Stomach (tissue), 9 donors: Measurements from ENCODE around the gene RSU1. TPM values are rescaled to one million over a fixed set of nuclear protein-coding genes. Genes with fewer than 3 reads are reported as not detected.

ENCODE experiments used
- DNase-seq, 2 donors: peaks; one replicate each; pipeline versions ENCODE4 v3.0.0 to v3.0.0-alpha.2; 2013 to 2019
- H3K27ac ChIP-seq, 5 donors: fragments of 200-600 bp in 4 of 5; sonication (generic) in 4 of 5; one replicate each; pipeline ENCODE4 v1.5.1; 2013 to 2019; ENCODE audit warnings: mild to moderate bottlenecking in 1 of 5, moderate library complexity in 1 of 5
- H3K27me3 ChIP-seq, 3 donors: fragments of 200-600 bp; sonication (generic); one replicate each; pipeline ENCODE4 v1.5.1; 2017 to 2019; ENCODE audit warnings: mixed run types in 1 of 3
- H3K36me3 ChIP-seq, 4 donors: fragments of 200-600 bp; sonication (generic); 1 replicate in 3 of 4; 2 replicates in 1 of 4; pipeline ENCODE4 v1.5.1; 2016 to 2019
- H3K4me1 ChIP-seq, 4 donors: fragments of 200-600 bp; sonication (generic); one replicate each; pipeline ENCODE4 v1.5.1; 2016 to 2019
- H3K4me3 ChIP-seq, 4 donors: fragments of 200-600 bp; sonication (generic) in 3 of 4; one replicate each; pipeline ENCODE4 v1.5.1; 2016 to 2019; ENCODE audit warnings: mild to moderate bottlenecking in 1 of 4
- H3K9me3 ChIP-seq, 4 donors: fragments of 200-600 bp; sonication (generic); one replicate each; pipeline ENCODE4 v1.5.1; 2016 to 2019
- CTCF ChIP-seq, 7 experiments: fragments of 450-650 bp in 4 of 7; fragments of 200-600 bp in 3 of 7; sonication (generic) in 3 of 7; IDR thresholded peaks; one replicate each; pipeline ENCODE4 v1.5.1; 2016 to 2019; ENCODE audit warnings: antibody characterized with exemption in 7 of 7, control low read depth in 2 of 7, mild to moderate bottlenecking in 1 of 7
- EP300 ChIP-seq: sonication (generic); formaldehyde crosslinking; IDR thresholded peaks from one replicate; pipeline ENCODE4 v1.6.1; 2017; ENCODE audit warnings: antibody characterized with exemption
- POLR2A ChIP-seq, 4 donors: fragments of 450-650 bp; IDR thresholded peaks; one replicate each; pipeline ENCODE4 v1.6.1; 2016; ENCODE audit warnings: antibody characterized with exemption in 4 of 4, control low read depth in 2 of 4, mild to moderate bottlenecking in 1 of 4, moderate library complexity in 1 of 4
- POLR2AphosphoS5 ChIP-seq, 3 donors: sonication (generic); formaldehyde crosslinking; IDR thresholded peaks; one replicate each; pipeline ENCODE4 v1.6.1; 2016; ENCODE audit warnings: antibody characterized with exemption in 3 of 3
- WGBS, 5 donors: extraction: QIAGEN DNeasy Blood & Tissue Kit in 3 of 5; methylation state at CpG; one replicate each; pipeline versions ENCODE4 v1.1.5 to v1.1.7; 2013 to 2018; 5-methylcytosine and 5-hydroxymethylcytosine counted together
- intact Hi-C: fragments of 100-400 bp; cut with DNase I; formaldehyde crosslinking; loops from one replicate; pipeline ENCODE4 v1.15.1; 2023; ENCODE audit warnings: low total_unique reads
- polyA plus RNA-seq, 3 donors: library from polyadenylated mRNA; stranded (reverse); fragments of 200-250 nt; gene quantifications; one replicate each; pipeline ENCODE4 v1.2.3, GENCODE V29; 2013
- total RNA-seq, 5 donors: library from RNA; depleted of rRNA; stranded (reverse); fragments of >200 nt; gene quantifications; one replicate each; pipeline versions ENCODE4 v1.1.0 to v1.2.3, GENCODE V29; 2014 to 2016
- donor health status: healthy with polysubstance abuse.
- donor health status: Bipolar disorder and iron deficiency.
- donor health status: healthy.

Gene RSU1
- total and polyA plus RNA-seq, 8 donors: 8.7 to 43.8 (median 40.4) TPM

- no peak for TF ChIP-seq EP300
- TF ChIP-seq POLR2A (IDR thresholded peaks at IDR 0.05): no peak
- TF ChIP-seq CTCF (IDR thresholded peaks at IDR 0.05): no peak
- TF ChIP-seq POLR2AphosphoS5 (IDR thresholded peaks at IDR 0.05): no peak
- H3K27ac ChIP-seq: no peak overlapping the region
Observed at GRCh38 chr10:16732376-16732775, 84.8 kb downstream of the RSU1 start.

GRCh38 chr10:16728266-16728665 is 89.0 kb downstream of the RSU1 start:
- Histone ChIP-seq H3K9me3 (no peaks in the 10 kb centered on the region), H3K4me1 (no peaks in the 10 kb centered on the region), H3K36me3 (peaks cover 8 to 40% (median 36%) of the 10 kb centered on the region in 4 donors), H3K27ac (no peak overlapping the region), H3K27me3 (no peaks in the 10 kb centered on the region), H3K4me3 (no peak overlapping the region)
- no peak for TF ChIP-seq POLR2A (IDR thresholded peaks at IDR 0.05)
- no peak for TF ChIP-seq CTCF (IDR thresholded peaks at IDR 0.05)
- TF ChIP-seq POLR2AphosphoS5 (IDR thresholded peaks at IDR 0.05): no peak
- no peak for TF ChIP-seq EP300
- intact Hi-C loops: no loop called here
- WGBS, 5 donors: 96 to 99% (median 99%) methylated on average over 5 of the region's 5 CpGs
- no peak for DNase-seq

More at GRCh38 chr10:16732376-16732775, 84.8 kb downstream of the RSU1 start:
- Histone ChIP-seq H3K27me3 (no peaks in the 10 kb centered on the region), H3K4me1 (no peaks in the 10 kb centered on the region), H3K4me3 (no peak overlapping the region), H3K36me3 (peaks cover 5 to 43% (median 29%) of the 10 kb centered on the region in 4 donors), H3K9me3 (peaks cover 0 to 6% (median 2%) of the 10 kb centered on the region in 4 donors)
- no peak for DNase-seq
- intact Hi-C loops: no loop called here

GRCh38 chr10:16727666-16728065 is 89.6 kb downstream of the RSU1 start:
- Histone ChIP-seq H3K9me3 (no peaks in the 10 kb centered on the region), H3K4me3 (no peak overlapping the region), H3K27me3 (no peaks in the 10 kb centered on the region), H3K4me1 (no peaks in the 10 kb centered on the region), H3K27ac (no peak overlapping the region), H3K36me3 (peaks cover 8 to 39% (median 36%) of the 10 kb centered on the region in 4 donors)
- intact Hi-C loops: no loop called here
- 95 to 97% (median 96%) methylated on average over 8 of the region's 8 CpGs for WGBS, 5 donors
- TF ChIP-seq POLR2AphosphoS5 (IDR thresholded peaks at IDR 0.05) (no peak), POLR2A (IDR thresholded peaks at IDR 0.05) (no peak), EP300 (no peak), CTCF (IDR thresholded peaks at IDR 0.05) (no peak)
- no peak for DNase-seq

- TF ChIP-seq CTCF (IDR thresholded peaks at IDR 0.05) (no peak), POLR2AphosphoS5 (IDR thresholded peaks at IDR 0.05) (no peak), POLR2A (IDR thresholded peaks at IDR 0.05) (no peak), EP300 (no peak)
- H3K9me3 ChIP-seq: no peaks in the 10 kb centered on the region
- no peaks in the 10 kb centered on the region for H3K4me1 ChIP-seq
- DNase-seq: no peak
- no peak overlapping the region for H3K4me3 ChIP-seq
- WGBS, 5 donors: 80 to 88% (median 85%) methylated on average over 6 of the region's 6 CpGs
- H3K27ac ChIP-seq: no peak overlapping the region
- no peaks in the 10 kb centered on the region for H3K27me3 ChIP-seq
- peaks cover 13 to 51% (median 36%) of the 10 kb centered on the region in 4 donors for H3K36me3 ChIP-seq
- intact Hi-C loops: no loop called here
Observed at GRCh38 chr10:16724509-16724908, 92.7 kb downstream of the RSU1 start.
